GM19099 (cell line): Measurements from ENCODE around the gene IL22.

ENCODE experiments used
- POLR2A ChIP-seq: IDR thresholded peaks from 3 replicates; pipeline ENCODE4 v1.6.1; 2011; ENCODE audit warnings: low read depth; ENCODE audit not compliant: insufficient read length; ENCODE audit errors: extremely low read depth

Gene IL22

GRCh38 chr12:68272732-68273131, 19.3 kb upstream of the IL22 start:
- no peak for TF ChIP-seq POLR2A

GRCh38 chr12:68271346-68271745, 17.9 kb upstream of the IL22 start:
- no peak for TF ChIP-seq POLR2A

- TF ChIP-seq POLR2A: no peak
These were observed 17.0 kb upstream of the IL22 start for GRCh38 chr12:68270358-68270757.

- no peak for TF ChIP-seq POLR2A
These were observed 16.4 kb upstream of the IL22 start for GRCh38 chr12:68269779-68270178.

GRCh38 chr12:68268967-68269366, 15.6 kb upstream of the IL22 start:
- no peak for TF ChIP-seq POLR2A

- TF ChIP-seq POLR2A: no peak
These were observed 14.5 kb upstream of the IL22 start for GRCh38 chr12:68267892-68268396.

GRCh38 chr12:68264857-68265256, 11.5 kb upstream of the IL22 start:
- TF ChIP-seq POLR2A: no peak

GRCh38 chr12:68264158-68264855, 10.9 kb upstream of the IL22 start:
- TF ChIP-seq POLR2A: no peak

- no peak for TF ChIP-seq POLR2A
These were observed 10.0 kb upstream of the IL22 start for GRCh38 chr12:68263366-68263765.

GRCh38 chr12:68261896-68262295, 8.5 kb upstream of the IL22 start:
- no peak for TF ChIP-seq POLR2A

- TF ChIP-seq POLR2A: no peak
These were observed 6.7 kb upstream of the IL22 start for GRCh38 chr12:68260153-68260552.

GRCh38 chr12:68259318-68259940, 6.0 kb upstream of the IL22 start:
- TF ChIP-seq POLR2A: no peak

- no peak for TF ChIP-seq POLR2A
These were observed 1.3 kb downstream of the IL22 start for GRCh38 chr12:68252077-68252476.

- TF ChIP-seq POLR2A: no peak
These were observed 3.0 kb downstream of the IL22 start for GRCh38 chr12:68250454-68250853.

- TF ChIP-seq POLR2A: no peak
These were observed 5.6 kb downstream of the IL22 start for GRCh38 chr12:68247785-68248184.

GRCh38 chr12:68246350-68246749, 7.1 kb downstream of the IL22 start:
- no peak for TF ChIP-seq POLR2A
